ENCODE data around the gene RGP1.

DNA sequence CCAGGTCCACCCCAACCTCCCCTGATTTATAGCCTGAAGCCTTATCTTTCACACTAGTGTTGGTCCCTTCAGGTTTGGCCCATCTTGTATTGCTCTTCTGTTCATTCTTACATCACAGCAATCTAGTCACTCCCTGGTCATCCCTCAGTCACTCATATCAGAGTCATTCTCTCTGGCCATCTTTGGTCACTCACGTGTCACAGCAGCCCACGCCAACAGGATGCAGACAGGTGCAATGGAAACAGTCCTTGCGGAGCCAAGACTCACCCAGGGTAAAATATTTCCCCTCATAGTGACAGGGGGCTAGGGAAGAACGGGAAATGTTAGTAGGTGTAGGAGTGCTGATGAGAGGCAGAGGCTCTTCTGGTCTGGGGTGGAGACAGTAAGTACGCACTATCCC, 4.4 kb downstream of the RGP1 start:
- TF ChIP-seq, protein P1, sequence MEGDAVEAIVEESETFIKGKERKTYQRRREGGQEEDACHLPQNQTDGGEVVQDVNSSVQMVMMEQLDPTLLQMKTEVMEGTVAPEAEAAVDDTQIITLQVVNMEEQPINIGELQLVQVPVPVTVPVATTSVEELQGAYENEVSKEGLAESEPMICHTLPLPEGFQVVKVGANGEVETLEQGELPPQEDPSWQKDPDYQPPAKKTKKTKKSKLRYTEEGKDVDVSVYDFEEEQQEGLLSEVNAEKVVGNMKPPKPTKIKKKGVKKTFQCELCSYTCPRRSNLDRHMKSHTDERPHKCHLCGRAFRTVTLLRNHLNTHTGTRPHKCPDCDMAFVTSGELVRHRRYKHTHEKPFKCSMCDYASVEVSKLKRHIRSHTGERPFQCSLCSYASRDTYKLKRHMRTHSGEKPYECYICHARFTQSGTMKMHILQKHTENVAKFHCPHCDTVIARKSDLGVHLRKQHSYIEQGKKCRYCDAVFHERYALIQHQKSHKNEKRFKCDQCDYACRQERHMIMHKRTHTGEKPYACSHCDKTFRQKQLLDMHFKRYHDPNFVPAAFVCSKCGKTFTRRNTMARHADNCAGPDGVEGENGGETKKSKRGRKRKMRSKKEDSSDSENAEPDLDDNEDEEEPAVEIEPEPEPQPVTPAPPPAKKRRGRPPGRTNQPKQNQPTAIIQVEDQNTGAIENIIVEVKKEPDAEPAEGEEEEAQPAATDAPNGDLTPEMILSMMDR (conservative IDR thresholded peaks at IDR 0.05): no peak
- no peak for TF ChIP-seq EZH2 (IDR thresholded peaks at IDR 0.05; ENCODE audit: low read depth)
